GM12878 (cell line): Measurements from ENCODE around the gene AKAP1. TPM values are rescaled to one million over a fixed set of nuclear protein-coding genes. Genes with fewer than 3 reads are reported as not detected.

ENCODE experiments used
- ATAC-seq: fragments of 200-7000 bp; cut with Tn5 transposase; 3 replicates; pipeline ENCODE4 v1.9.1; 2020; ENCODE audit warnings: mild to moderate bottlenecking, moderate library complexity
- BruUV-seq: library from RNA; stranded (reverse); fragments of 400-500 nt; replicated peaks from 2 replicates; lab custom pipeline; 2021; lab: Mats Ljungman, UMichigan
- CTCF ChIA-PET: fragments of 300-600 bp; sonication (Branson Sonifier 250); formaldehyde crosslinking; extraction: SDS; loops from one replicate; lab custom pipeline; 2021; ENCODE audit warnings: inconsistent platforms; lab: Yijun Ruan, JAX
- POLR2A ChIA-PET: fragments of 350-600 bp; formaldehyde crosslinking; extraction: SDS; loops from one replicate; lab custom pipeline; 2021; ENCODE audit warnings: inconsistent platforms; lab: Charles Lee
- RAD21 ChIA-PET: fragments of 300-600 bp; sonication (Branson Sonifier 250); formaldehyde crosslinking; loops from one replicate; lab custom pipeline; 2023; ENCODE audit warnings: antibody characterized with exemption; ENCODE audit not compliant: unreplicated experiment; lab: Charles Lee
- SMC1A ChIA-PET: fragments of 300-600 bp; sonication (Branson Sonifier 250); formaldehyde crosslinking; loops from one replicate; lab custom pipeline; 2023; ENCODE audit not compliant: unreplicated experiment, uncharacterized antibody; lab: Charles Lee
- DNase-seq: peaks from one replicate; pipeline ENCODE4 v3.0.0-alpha.2; 2011; ENCODE audit warnings: low read depth, low spot score
- FAIRE-seq: peaks from 3 replicates; lab custom pipeline; 2011; peaks lifted over from hg19 to GRCh38; lab: Jason Lieb, UNC
- H2AFZ ChIP-seq: 2 replicates; pipeline ENCODE4 v1.6.0; 2011; ENCODE audit warnings: low read depth, low read length, control low read depth; ENCODE audit not compliant: control insufficient read depth
- H3K27ac ChIP-seq: 2 replicates; pipeline ENCODE4 v1.5.1; 2011; ENCODE audit warnings: control low read depth; ENCODE audit not compliant: control insufficient read depth, insufficient read depth
- H3K27me3 ChIP-seq, 2 experiments: replicated peaks in 1 of 2; 2 replicates each; pipeline versions ENCODE4 v1.6.0 to v1.6.1; 2011; ENCODE audit warnings: low read length in 1 of 2; ENCODE audit not compliant: control insufficient read depth in 2 of 2, insufficient read depth in 2 of 2
- H3K36me3 ChIP-seq, 2 experiments: 2 replicates each; pipeline ENCODE4 v1.5.1; 2011; ENCODE audit warnings: low read length in 1 of 2; ENCODE audit not compliant: control insufficient read depth in 2 of 2, insufficient read depth in 2 of 2
- H3K4me1 ChIP-seq: 2 replicates; pipeline ENCODE4 v1.6.1; 2011; ENCODE audit warnings: mild to moderate bottlenecking, low read length, moderate library complexity, mixed read lengths; ENCODE audit not compliant: control insufficient read depth, insufficient read depth
- H3K4me2 ChIP-seq: 2 replicates; pipeline ENCODE4 v1.6.0; 2011; ENCODE audit warnings: control low read depth; ENCODE audit not compliant: control insufficient read depth, insufficient read depth
- H3K4me3 ChIP-seq: fragments of 200-600 bp; sonication (generic); 2 replicates; pipeline ENCODE4 v1.5.1; 2016
- H3K79me2 ChIP-seq: 2 replicates; pipeline ENCODE4 v1.6.0; 2011; ENCODE audit warnings: low read length; ENCODE audit not compliant: control insufficient read depth, insufficient read depth
- H3K9ac ChIP-seq: 2 replicates; pipeline ENCODE4 v1.8.0; 2011; ENCODE audit warnings: low read length, control low read depth, mixed read lengths; ENCODE audit not compliant: control insufficient read depth, insufficient read depth
- H3K9me3 ChIP-seq: replicated peaks from 3 replicates; pipeline ENCODE4 v1.5.1; 2011; ENCODE audit warnings: mild to moderate bottlenecking, low read length; ENCODE audit not compliant: control insufficient read depth, insufficient read depth
- H4K20me1 ChIP-seq: 2 replicates; pipeline ENCODE4 v1.6.0; 2011; ENCODE audit not compliant: control insufficient read depth, insufficient read depth
- FOXM1 ChIP-seq: IDR thresholded peaks from 2 replicates; pipeline ENCODE4 v1.6.1; 2012; ENCODE audit warnings: low read depth, mild to moderate bottlenecking, inconsistent platforms, low read length, moderate library complexity
- IRF4 ChIP-seq: IDR thresholded peaks from 2 replicates; pipeline ENCODE4 v1.6.1; 2011; ENCODE audit warnings: low read depth, low read length
- IRF5 ChIP-seq: fragments of 450-650 bp; IDR thresholded peaks from 2 replicates; pipeline ENCODE4 v1.6.1; 2017; ENCODE audit warnings: borderline replicate concordance
- JUNB ChIP-seq: IDR thresholded peaks from 2 replicates; pipeline ENCODE4 v1.6.1; 2016; ENCODE audit warnings: antibody characterized with exemption, mild to moderate bottlenecking
- MEF2B ChIP-seq: fragments of 450-650 bp; IDR thresholded peaks from 2 replicates; pipeline ENCODE4 v1.6.1; 2018; ENCODE audit warnings: mild to moderate bottlenecking, moderate library complexity; ENCODE audit not compliant: partially characterized antibody, poor library complexity, severe bottlenecking
- MTA3 ChIP-seq: IDR thresholded peaks from 2 replicates; pipeline ENCODE4 v1.6.1; 2012; ENCODE audit warnings: low read length, inconsistent platforms, borderline replicate concordance
- MYC ChIP-seq: IDR thresholded peaks from 2 replicates; pipeline ENCODE4 v1.6.1; 2011; ENCODE audit warnings: mild to moderate bottlenecking, low read length, moderate library complexity, inconsistent platforms; ENCODE audit not compliant: insufficient read depth, insufficient replicate concordance, insufficient read length, severe bottlenecking
- NFIC ChIP-seq: IDR thresholded peaks from 2 replicates; pipeline ENCODE4 v1.6.1; 2012; ENCODE audit warnings: low read depth, mild to moderate bottlenecking, inconsistent platforms, low read length, moderate library complexity
- NR2C2 ChIP-seq: IDR thresholded peaks from 2 replicates; pipeline ENCODE4 v1.6.1; 2011; ENCODE audit warnings: borderline replicate concordance, low read depth; ENCODE audit not compliant: control insufficient read depth, insufficient read length
- POLR2AphosphoS5 ChIP-seq: IDR thresholded peaks from 2 replicates; pipeline ENCODE4 v1.6.1; 2011; ENCODE audit warnings: mild to moderate bottlenecking, low read length, inconsistent platforms
- RAD21 ChIP-seq: IDR thresholded peaks from 2 replicates; pipeline ENCODE4 v1.6.1; 2011; ENCODE audit warnings: mild to moderate bottlenecking, low read depth, low read length, moderate library complexity; ENCODE audit not compliant: insufficient read depth
- RAD51 ChIP-seq: fragments of 450-650 bp; IDR thresholded peaks from 2 replicates; pipeline ENCODE4 v1.6.1; 2016; ENCODE audit warnings: moderate library complexity, mild to moderate bottlenecking, inconsistent platforms
- RELB ChIP-seq: fragments of 450-650 bp; IDR thresholded peaks from 2 replicates; pipeline ENCODE4 v1.6.1; 2017; ENCODE audit warnings: low read depth, mild to moderate bottlenecking, moderate library complexity
- SRF ChIP-seq, 2 experiments: IDR thresholded peaks; 2 replicates each; pipeline ENCODE4 v1.6.1; 2011; ENCODE audit warnings: low read depth in 2 of 2, low read length in 2 of 2, mild to moderate bottlenecking in 1 of 2, moderate library complexity in 1 of 2
- USF1 ChIP-seq: IDR thresholded peaks from 2 replicates; pipeline ENCODE4 v1.6.1; 2011; ENCODE audit warnings: borderline replicate concordance, low read depth, mild to moderate bottlenecking, moderate library complexity, mixed read lengths, low read length; ENCODE audit not compliant: insufficient read depth; ENCODE audit errors: extremely low read length
- YBX1 ChIP-seq: fragments of 450-650 bp; IDR thresholded peaks from 2 replicates; pipeline ENCODE4 v1.6.1; 2016; ENCODE audit warnings: antibody characterized with exemption
- ZSCAN29 ChIP-seq: fragments of 450-650 bp; IDR thresholded peaks from 2 replicates; pipeline ENCODE4 v1.6.1; 2017; ENCODE audit warnings: mild to moderate bottlenecking, moderate library complexity
- WGBS: methylation state at CpG from one replicate; pipeline ENCODE4 v1.1.6; 2016; ENCODE audit warnings: low lambda C conversion rate; ENCODE audit not compliant: insufficient replicate concordance, insufficient coverage; ENCODE audit errors: missing lambda C conversion rate; 5-methylcytosine and 5-hydroxymethylcytosine counted together
- in situ Hi-C: fragments of 300-500 bp; cut with MboI; formaldehyde crosslinking; loops from 9 replicates; pipeline ENCODE4 v1.14.3; 2018; ENCODE audit warnings: mixed read lengths
- intact Hi-C: fragments of 100-400 bp; cut with micrococcal nuclease; formaldehyde crosslinking; loops from one replicate; pipeline ENCODE4 v1.14.2; 2022; ENCODE audit not compliant: unreplicated experiment
- polyA plus RNA-seq, 11 experiments: library from polyadenylated mRNA; depleted of rRNA in 4 of 11; unstranded in 6 of 11; stranded (reverse) in 5 of 11; fragments of >200 nt; fragmentation: Nextera tagmentation in 4 of 11; fragmentation: Illumina TruSeq in 1 of 11; extraction: Ambion mirVana in 4 of 11; extraction: Trizol in 1 of 11; gene quantifications; 1 replicate in 1 of 11; 2 replicates in 10 of 11; pipeline versions ENCODE4 v1.2.1 to v1.2.3, GENCODE V29; 2011 to 2016; ENCODE audit warnings: inconsistent platforms in 2 of 11, missing spikeins in 2 of 11, low read depth in 1 of 11
- total RNA-seq, 4 experiments: library from RNA; depleted of rRNA in 3 of 4; stranded (reverse); fragments of >200 nt in 3 of 4; fragmentation: Illumina TruSeq in 1 of 4; extraction: Trizol in 1 of 4; gene quantifications; 2 replicates each; pipeline versions ENCODE4 v1.2.1 to v1.2.3, GENCODE V29; 2013 to 2021
- TF ChIP-seq, protein P1 (sequence below), 3 experiments: IDR thresholded peaks in 2 of 3; conservative IDR thresholded peaks in 1 of 3; 2 replicates each; pipeline ENCODE4 v1.5.1; 2011; ENCODE audit warnings: low read depth in 3 of 3, low read length in 3 of 3, mild to moderate bottlenecking in 3 of 3, control low read depth in 2 of 3, moderate library complexity in 2 of 3, inconsistent platforms in 1 of 3, mixed read lengths in 1 of 3; ENCODE audit not compliant: control insufficient read depth in 2 of 3, insufficient read depth in 1 of 3; ENCODE audit errors: extremely low read depth in 1 of 3

The AKAP1 gene
- total and polyA plus RNA-seq, 10 of the 15 experiments (the other 5 are each of a cell fraction or from before 2014, with no cell fraction given): 11.9 to 50.5 (median 38.1) TPM

GRCh38 chr17:57145347-57145746 lies 60.3 kb downstream of the AKAP1 start (continued):
- TF ChIP-seq RELB: no peak
- TF ChIP-seq POLR2AphosphoS5: no peak

DNA sequence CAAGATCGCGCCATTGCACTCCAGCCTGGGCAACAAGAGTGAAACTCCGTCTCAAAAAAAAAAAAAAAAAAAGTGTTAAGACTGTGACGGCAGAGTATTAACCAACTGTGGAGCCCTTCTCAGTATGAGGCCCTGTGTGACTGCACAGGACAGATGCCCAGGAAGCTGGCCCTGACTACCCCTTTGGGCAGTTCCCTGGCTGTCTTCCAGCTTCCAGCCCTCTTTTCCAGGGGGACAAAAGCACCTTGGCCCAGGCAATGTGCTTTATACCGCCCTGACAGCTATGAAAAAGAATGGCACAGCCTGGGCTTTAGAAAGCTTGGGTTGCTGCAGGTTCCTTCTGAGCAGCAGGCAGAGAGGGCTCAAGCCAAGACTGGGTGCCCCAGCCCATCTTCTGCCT lies 61.2 kb downstream of the AKAP1 start:
- in situ Hi-C loops: no loop called here
- H3K36me3 ChIP-seq: no peaks in the 10 kb centered on the region
- ChIA-PET SMC1A (interaction anchor here (0.5 to 1.3 kb wide), 2 partner anchors 353 to 600 kb away, joined by 3 read pairs; no protein-coding TSS in a partner anchor), RAD21 (no interaction called here), CTCF (no interaction called here), POLR2A (no interaction called here)
- H3K4me2 ChIP-seq: no peak overlapping the region
- ATAC-seq (no peak), FAIRE-seq (no peak), DNase-seq (no peak)
- no peak overlapping the region for H3K27ac ChIP-seq
- no TSS peak for BruUV-seq
- no peak overlapping the region for H2AFZ ChIP-seq
- intact Hi-C loops: no loop called here
- no peak overlapping the region for H3K4me3 ChIP-seq
- no peaks in the 10 kb centered on the region; the same call in 2 of the 3 replicates for H3K9me3 ChIP-seq
- no peak overlapping the region for H3K9ac ChIP-seq
- no peaks in the 10 kb centered on the region for H4K20me1 ChIP-seq
- H3K4me1 ChIP-seq: no peaks in the 10 kb centered on the region
- no peaks in the 10 kb centered on the region; a peak in 1 of 4 replicates for H3K27me3 ChIP-seq
- no peaks in the 10 kb centered on the region for H3K79me2 ChIP-seq
- WGBS: 85% methylated on average over 5 of the region's 5 CpGs
- TF ChIP-seq, protein P1, sequence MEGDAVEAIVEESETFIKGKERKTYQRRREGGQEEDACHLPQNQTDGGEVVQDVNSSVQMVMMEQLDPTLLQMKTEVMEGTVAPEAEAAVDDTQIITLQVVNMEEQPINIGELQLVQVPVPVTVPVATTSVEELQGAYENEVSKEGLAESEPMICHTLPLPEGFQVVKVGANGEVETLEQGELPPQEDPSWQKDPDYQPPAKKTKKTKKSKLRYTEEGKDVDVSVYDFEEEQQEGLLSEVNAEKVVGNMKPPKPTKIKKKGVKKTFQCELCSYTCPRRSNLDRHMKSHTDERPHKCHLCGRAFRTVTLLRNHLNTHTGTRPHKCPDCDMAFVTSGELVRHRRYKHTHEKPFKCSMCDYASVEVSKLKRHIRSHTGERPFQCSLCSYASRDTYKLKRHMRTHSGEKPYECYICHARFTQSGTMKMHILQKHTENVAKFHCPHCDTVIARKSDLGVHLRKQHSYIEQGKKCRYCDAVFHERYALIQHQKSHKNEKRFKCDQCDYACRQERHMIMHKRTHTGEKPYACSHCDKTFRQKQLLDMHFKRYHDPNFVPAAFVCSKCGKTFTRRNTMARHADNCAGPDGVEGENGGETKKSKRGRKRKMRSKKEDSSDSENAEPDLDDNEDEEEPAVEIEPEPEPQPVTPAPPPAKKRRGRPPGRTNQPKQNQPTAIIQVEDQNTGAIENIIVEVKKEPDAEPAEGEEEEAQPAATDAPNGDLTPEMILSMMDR (IDR thresholded peaks at IDR 0.05 in 2 of 3, conservative IDR thresholded peaks at IDR 0.05 in 1 of 3; ENCODE audit: control insufficient read depth in 2 of 3, extremely low read depth in 1 of 3, insufficient read depth in 1 of 3, low read depth in 3 of 3, low read length in 3 of 3): no peak
- TF ChIP-seq IRF5: no peak
- TF ChIP-seq RAD51: no peak
- TF ChIP-seq MEF2B: no peak
- no peak for TF ChIP-seq IRF4
- no peak for TF ChIP-seq ZSCAN29
- TF ChIP-seq SRF (IDR thresholded peaks at IDR 0.05; ENCODE audit: low read depth in 2 of 2, low read length in 2 of 2): no peak
- no peak for TF ChIP-seq MTA3
- no peak for TF ChIP-seq YBX1
- TF ChIP-seq RAD21: no peak
- TF ChIP-seq MYC: no peak
- no peak for TF ChIP-seq USF1
- no peak for TF ChIP-seq NFIC
- TF ChIP-seq JUNB: no peak
- no peak for TF ChIP-seq FOXM1
- no peak for TF ChIP-seq NR2C2
